ENCODE results near the gene KLHL29.

Gene KLHL29

DNA sequence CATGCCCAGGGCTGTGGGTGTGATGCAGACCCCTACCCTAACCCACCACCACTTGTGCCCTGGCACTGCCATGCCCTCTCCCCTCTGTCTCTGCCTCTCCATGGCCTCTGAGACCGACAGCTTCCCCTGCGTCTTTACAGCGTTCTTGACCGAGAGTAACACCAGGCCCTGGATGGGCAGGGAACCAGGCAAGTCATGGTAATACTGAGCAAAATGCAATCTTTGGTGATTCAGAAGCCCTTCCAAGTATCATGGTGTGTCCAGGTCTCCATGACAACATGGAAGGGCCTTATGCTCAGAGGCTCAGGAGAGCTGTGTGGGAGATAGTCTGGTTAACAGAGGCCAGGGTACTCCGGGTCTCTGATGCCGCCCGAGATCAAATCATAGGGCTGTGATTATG lies 176.1 kb downstream of the KLHL29 start:
- H3K9ac ChIP-seq (ENCODE audit: low read length) = no peak overlapping the region
- no peak for DNase-seq
- H3K27ac ChIP-seq (ENCODE audit: low read length) = no peak overlapping the region
- H3K9me2 ChIP-seq (replicated peaks; ENCODE audit: insufficient read depth, low read length) = no peaks in the 10 kb centered on the region
- TF ChIP-seq EZH2phosphoT487 (IDR thresholded peaks at IDR 0.05; ENCODE audit: low read length) = no peak
- no peak for TF ChIP-seq EZH2 (optimal IDR thresholded peaks at IDR 0.05; ENCODE audit: low read depth, low read length)
- TF ChIP-seq, protein P1, sequence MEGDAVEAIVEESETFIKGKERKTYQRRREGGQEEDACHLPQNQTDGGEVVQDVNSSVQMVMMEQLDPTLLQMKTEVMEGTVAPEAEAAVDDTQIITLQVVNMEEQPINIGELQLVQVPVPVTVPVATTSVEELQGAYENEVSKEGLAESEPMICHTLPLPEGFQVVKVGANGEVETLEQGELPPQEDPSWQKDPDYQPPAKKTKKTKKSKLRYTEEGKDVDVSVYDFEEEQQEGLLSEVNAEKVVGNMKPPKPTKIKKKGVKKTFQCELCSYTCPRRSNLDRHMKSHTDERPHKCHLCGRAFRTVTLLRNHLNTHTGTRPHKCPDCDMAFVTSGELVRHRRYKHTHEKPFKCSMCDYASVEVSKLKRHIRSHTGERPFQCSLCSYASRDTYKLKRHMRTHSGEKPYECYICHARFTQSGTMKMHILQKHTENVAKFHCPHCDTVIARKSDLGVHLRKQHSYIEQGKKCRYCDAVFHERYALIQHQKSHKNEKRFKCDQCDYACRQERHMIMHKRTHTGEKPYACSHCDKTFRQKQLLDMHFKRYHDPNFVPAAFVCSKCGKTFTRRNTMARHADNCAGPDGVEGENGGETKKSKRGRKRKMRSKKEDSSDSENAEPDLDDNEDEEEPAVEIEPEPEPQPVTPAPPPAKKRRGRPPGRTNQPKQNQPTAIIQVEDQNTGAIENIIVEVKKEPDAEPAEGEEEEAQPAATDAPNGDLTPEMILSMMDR (IDR thresholded peaks at IDR 0.05; ENCODE audit: low read length) = no peak
- H3K27me3 ChIP-seq (replicated peaks; ENCODE audit: insufficient read depth, low read length) = no peaks in the 10 kb centered on the region
- no peaks in the 10 kb centered on the region for H3K9me3 ChIP-seq (replicated peaks; ENCODE audit: insufficient read depth, low read length)
- H4K20me1 ChIP-seq (ENCODE audit: insufficient read depth, low read length) = no peaks in the 10 kb centered on the region
- H3K4me3 ChIP-seq (ENCODE audit: low read length) = no peak overlapping the region
- no peak overlapping the region for H3K4me2 ChIP-seq (ENCODE audit: low read depth, low read length)
- no peaks in the 10 kb centered on the region for H3K36me3 ChIP-seq (replicated peaks; ENCODE audit: insufficient read depth, low read length)
- no peaks in the 10 kb centered on the region for H3K79me2 ChIP-seq (ENCODE audit: low read length)
- H3K4me1 ChIP-seq (ENCODE audit: low read length) = no peaks in the 10 kb centered on the region
- H2AFZ ChIP-seq (ENCODE audit: low read length) = no peak overlapping the region
- H3F3A ChIP-seq (ENCODE audit: insufficient read depth, low read length) = no peaks in the 10 kb centered on the region

DNA sequence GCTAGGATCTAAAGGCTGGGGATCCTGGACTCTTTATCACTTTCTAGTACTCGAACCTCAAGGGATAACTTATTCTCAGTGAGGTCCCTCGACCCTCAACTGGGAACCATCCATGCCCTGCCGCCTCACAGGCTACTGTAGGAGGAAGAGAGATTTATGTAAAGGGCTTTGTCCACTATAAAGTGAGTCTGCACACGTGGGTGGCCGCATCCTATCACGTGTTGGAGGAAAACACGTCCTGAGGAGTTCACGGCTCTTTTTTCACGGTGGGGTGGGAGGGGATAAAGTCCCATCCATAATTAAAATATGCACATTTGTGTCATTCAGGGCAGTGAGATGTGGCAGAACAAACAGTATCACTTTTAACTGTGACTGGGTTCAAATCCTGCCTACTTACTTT lies 176.6 kb downstream of the KLHL29 start:
- Histone ChIP-seq H3K4me2 (ENCODE audit: low read depth, low read length) (no peak overlapping the region), H3K4me3 (ENCODE audit: low read length) (no peak overlapping the region), H3K9me3 (replicated peaks; ENCODE audit: insufficient read depth, low read length) (no peaks in the 10 kb centered on the region), H3K27ac (ENCODE audit: low read length) (no peak overlapping the region), H3K4me1 (ENCODE audit: low read length) (no peaks in the 10 kb centered on the region), H2AFZ (ENCODE audit: low read length) (no peak overlapping the region), H3K79me2 (ENCODE audit: low read length) (no peaks in the 10 kb centered on the region), H3K27me3 (replicated peaks; ENCODE audit: insufficient read depth, low read length) (no peaks in the 10 kb centered on the region), H3K36me3 (replicated peaks; ENCODE audit: insufficient read depth, low read length) (no peaks in the 10 kb centered on the region), H3F3A (ENCODE audit: insufficient read depth, low read length) (no peaks in the 10 kb centered on the region), H3K9me2 (replicated peaks; ENCODE audit: insufficient read depth, low read length) (no peaks in the 10 kb centered on the region), H3K9ac (ENCODE audit: low read length) (no peak overlapping the region), H4K20me1 (ENCODE audit: insufficient read depth, low read length) (no peaks in the 10 kb centered on the region)
- no peak for DNase-seq
- no peak for TF ChIP-seq EZH2phosphoT487 (IDR thresholded peaks at IDR 0.05; ENCODE audit: low read length)
- TF ChIP-seq EZH2 (optimal IDR thresholded peaks at IDR 0.05; ENCODE audit: low read depth, low read length) = no peak
- TF ChIP-seq, protein P1 (IDR thresholded peaks at IDR 0.05; ENCODE audit: low read length) = no peak

DNA sequence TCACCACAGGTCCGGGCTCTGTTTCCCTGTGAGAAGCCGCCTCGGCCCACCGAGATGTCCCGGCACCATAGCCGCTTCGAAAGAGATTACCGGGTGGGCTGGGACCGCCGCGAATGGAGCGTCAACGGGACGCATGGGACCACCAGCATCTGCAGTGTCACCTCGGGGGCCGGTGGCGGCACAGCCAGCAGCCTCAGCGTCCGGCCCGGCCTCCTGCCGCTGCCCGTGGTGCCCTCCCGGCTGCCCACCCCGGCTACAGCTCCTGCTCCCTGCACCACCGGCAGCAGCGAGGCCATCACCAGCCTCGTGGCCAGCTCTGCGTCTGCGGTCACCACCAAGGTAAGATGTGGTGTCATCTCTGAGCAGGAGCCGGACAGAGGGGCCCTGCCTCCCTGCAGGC lies 177.2 kb downstream of the KLHL29 start:
- no peaks in the 10 kb centered on the region for H3K9me2 ChIP-seq (replicated peaks; ENCODE audit: insufficient read depth, low read length)
- TF ChIP-seq, protein P1 (IDR thresholded peaks at IDR 0.05; ENCODE audit: low read length) = no peak
- TF ChIP-seq EZH2 (optimal IDR thresholded peaks at IDR 0.05; ENCODE audit: low read depth, low read length) = no peak
- no peak for TF ChIP-seq EZH2phosphoT487 (IDR thresholded peaks at IDR 0.05; ENCODE audit: low read length)

More for the DNA sequence above, 177.2 kb downstream of the KLHL29 start:
- Histone ChIP-seq H3K9ac (ENCODE audit: low read length) (no peak overlapping the region), H3K4me2 (ENCODE audit: low read depth, low read length) (no peak overlapping the region), H3K27ac (ENCODE audit: low read length) (no peak overlapping the region), H3K27me3 (replicated peaks; ENCODE audit: insufficient read depth, low read length) (no peaks in the 10 kb centered on the region), H3K79me2 (ENCODE audit: low read length) (no peaks in the 10 kb centered on the region), H4K20me1 (ENCODE audit: insufficient read depth, low read length) (no peaks in the 10 kb centered on the region), H3K4me1 (ENCODE audit: low read length) (no peaks in the 10 kb centered on the region), H2AFZ (ENCODE audit: low read length) (no peak overlapping the region), H3K4me3 (ENCODE audit: low read length) (no peak overlapping the region), H3K9me3 (replicated peaks; ENCODE audit: insufficient read depth, low read length) (no peaks in the 10 kb centered on the region), H3F3A (ENCODE audit: insufficient read depth, low read length) (no peaks in the 10 kb centered on the region), H3K36me3 (replicated peaks; ENCODE audit: insufficient read depth, low read length) (no peaks in the 10 kb centered on the region)
- DNase-seq = no peak
